ENCODE data around the gene FUT8.

- TF ChIP-seq CTCF (IDR thresholded peaks at IDR 0.05; ENCODE audit: poor library complexity) (no peak), EZH2phosphoT487 (IDR thresholded peaks at IDR 0.05; ENCODE audit: low read depth, severe bottlenecking, unreplicated experiment) (no peak), EZH2 (IDR thresholded peaks at IDR 0.05; ENCODE audit: borderline replicate concordance) (no peak)
Measured at GRCh38 chr14:65410640-65411039, 1.9 kb upstream of the FUT8 start.

All from hepatocyte (in vitro differentiated cells).